WERI-Rb-1 (cell line): ENCODE data around the gene APOBEC3A.
A peak's percentile ranks its signal among the peaks of the same experiment; 100 is the strongest.
"Not testable (repeated sequence)": the region's sequence is repeated elsewhere in the genome, so short reads cannot be mapped to it uniquely, and the experiment has no call there.

Experiments
- DNase-seq: peaks from one replicate; pipeline ENCODE4 v3.0.0-alpha.2; 2020
- H3K27ac ChIP-seq: fragments of 250-450 bp; sonication (Bioruptor Pico); 2 replicates; pipeline ENCODE4 v1.5.1; 2020; ENCODE audit warnings: mild to moderate bottlenecking, moderate library complexity
- H3K27me3 ChIP-seq: fragments of 250-450 bp; sonication (Bioruptor Pico); 2 replicates; pipeline ENCODE4 v1.5.1; 2021; ENCODE audit warnings: mild to moderate bottlenecking, low read depth, moderate library complexity; ENCODE audit not compliant: insufficient read depth, severe bottlenecking
- H3K36me3 ChIP-seq: fragments of 250-450 bp; sonication (Bioruptor Pico); 2 replicates; pipeline ENCODE4 v1.5.1; 2020; ENCODE audit warnings: mild to moderate bottlenecking, moderate library complexity
- H3K4me3 ChIP-seq: 2 replicates; pipeline ENCODE4 v1.5.1; 2011; ENCODE audit warnings: low read depth, mild to moderate bottlenecking, control low read depth, low read length
- H3K9me3 ChIP-seq: fragments of 250-450 bp; sonication (Bioruptor Pico); 2 replicates; pipeline ENCODE4 v1.5.1; 2021; ENCODE audit warnings: mild to moderate bottlenecking, moderate library complexity; ENCODE audit not compliant: severe bottlenecking
- TF ChIP-seq, protein P1 (sequence below): IDR thresholded peaks from 2 replicates; pipeline ENCODE4 v1.5.1; 2011; ENCODE audit warnings: low read depth, mild to moderate bottlenecking, control low read depth, inconsistent platforms, low read length

APOBEC3A gene

DNA sequence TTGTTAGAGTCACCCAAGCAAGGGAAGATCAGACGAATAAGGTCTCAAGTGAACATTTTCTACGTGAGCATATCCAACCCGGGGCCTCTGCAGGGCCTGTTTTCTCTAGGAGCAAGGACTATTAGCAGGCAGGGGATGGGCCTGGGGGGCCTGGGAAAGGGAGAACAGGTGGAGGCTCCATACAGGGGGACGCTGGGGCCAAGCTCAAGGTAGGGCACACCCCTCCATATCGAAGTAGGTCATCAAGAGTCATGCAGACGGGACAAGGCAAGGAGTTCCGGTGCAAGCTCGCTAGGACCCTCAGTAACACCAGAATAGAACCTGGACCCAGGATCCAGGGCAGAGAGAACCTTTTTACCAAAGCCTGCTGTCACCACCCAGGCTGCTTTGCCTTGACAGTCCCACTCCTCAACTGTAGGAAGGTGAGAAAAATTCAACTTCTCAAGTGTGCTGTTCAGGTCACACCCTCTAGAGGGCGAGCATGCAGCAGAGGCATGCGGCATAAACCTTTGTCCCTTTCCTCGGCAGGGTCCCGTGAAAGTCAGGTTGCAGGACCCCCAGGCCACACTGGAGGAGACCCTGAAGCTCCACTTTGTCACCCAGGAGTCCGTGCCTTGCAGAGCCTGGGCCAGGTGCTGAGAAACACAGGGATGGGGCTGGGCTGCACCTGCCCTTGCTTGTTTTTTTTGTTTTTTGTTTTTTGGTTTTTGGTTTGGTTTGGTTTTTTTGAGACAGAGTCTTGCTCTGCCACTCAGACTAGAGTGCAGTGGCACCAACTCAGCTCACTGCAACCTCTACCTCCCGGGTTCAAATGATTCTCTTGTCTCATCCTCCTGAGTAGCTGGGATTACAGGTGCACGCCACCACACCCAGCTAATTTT, 16.1 kb downstream of the APOBEC3A start:
- DNase-seq, result peak; percentile 37
- TF ChIP-seq, protein P1, sequence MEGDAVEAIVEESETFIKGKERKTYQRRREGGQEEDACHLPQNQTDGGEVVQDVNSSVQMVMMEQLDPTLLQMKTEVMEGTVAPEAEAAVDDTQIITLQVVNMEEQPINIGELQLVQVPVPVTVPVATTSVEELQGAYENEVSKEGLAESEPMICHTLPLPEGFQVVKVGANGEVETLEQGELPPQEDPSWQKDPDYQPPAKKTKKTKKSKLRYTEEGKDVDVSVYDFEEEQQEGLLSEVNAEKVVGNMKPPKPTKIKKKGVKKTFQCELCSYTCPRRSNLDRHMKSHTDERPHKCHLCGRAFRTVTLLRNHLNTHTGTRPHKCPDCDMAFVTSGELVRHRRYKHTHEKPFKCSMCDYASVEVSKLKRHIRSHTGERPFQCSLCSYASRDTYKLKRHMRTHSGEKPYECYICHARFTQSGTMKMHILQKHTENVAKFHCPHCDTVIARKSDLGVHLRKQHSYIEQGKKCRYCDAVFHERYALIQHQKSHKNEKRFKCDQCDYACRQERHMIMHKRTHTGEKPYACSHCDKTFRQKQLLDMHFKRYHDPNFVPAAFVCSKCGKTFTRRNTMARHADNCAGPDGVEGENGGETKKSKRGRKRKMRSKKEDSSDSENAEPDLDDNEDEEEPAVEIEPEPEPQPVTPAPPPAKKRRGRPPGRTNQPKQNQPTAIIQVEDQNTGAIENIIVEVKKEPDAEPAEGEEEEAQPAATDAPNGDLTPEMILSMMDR, result peak; percentile 77

DNA sequence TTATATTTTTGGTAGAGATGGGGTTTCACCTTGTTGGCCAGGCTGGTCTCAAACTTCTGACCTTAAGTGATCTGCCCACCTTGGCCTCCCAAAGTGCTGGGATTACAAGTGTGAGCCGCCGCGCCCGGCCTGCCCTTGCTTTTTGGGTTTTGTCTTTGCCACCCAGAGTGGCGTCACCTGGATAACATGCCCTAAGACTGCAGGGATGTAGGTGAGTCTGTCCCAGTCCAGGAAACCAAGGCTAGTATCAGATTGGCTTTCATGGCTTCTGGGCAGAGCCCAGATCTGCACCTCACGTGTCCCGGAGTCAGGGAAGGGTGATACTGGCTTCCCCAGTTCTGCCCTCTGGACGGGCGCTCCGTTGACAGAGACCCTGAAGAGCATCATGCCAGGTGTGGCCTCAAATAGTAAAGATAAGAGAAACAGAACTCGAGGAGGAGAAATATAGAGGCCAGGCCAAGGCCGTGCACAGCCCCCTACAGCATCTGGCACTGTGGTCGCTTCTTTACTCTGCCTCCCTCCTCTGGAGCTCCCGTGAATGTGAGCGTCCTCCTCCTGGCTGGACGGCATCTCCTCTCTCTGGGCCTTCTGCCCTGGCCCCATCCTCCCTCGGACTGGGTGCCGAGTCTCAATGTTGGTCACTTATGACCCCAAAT, 16.9 kb downstream of the APOBEC3A start:
- H3K4me3 ChIP-seq, result no peak overlapping the region
- no peaks in the 10 kb centered on the region for H3K9me3 ChIP-seq
- no peaks in the 10 kb centered on the region for H3K27me3 ChIP-seq
- DNase-seq, result no peak
- no peak overlapping the region for H3K27ac ChIP-seq
- TF ChIP-seq, protein P1, result no peak
- no peaks in the 10 kb centered on the region for H3K36me3 ChIP-seq

More for the DNA sequence above, 16.1 kb downstream of the APOBEC3A start:
- Histone ChIP-seq H3K36me3 (no peaks in the 10 kb centered on the region), H3K27ac (no peak overlapping the region), H3K4me3 (no peak overlapping the region), H3K9me3 (no peaks in the 10 kb centered on the region), H3K27me3 (no peaks in the 10 kb centered on the region)

DNA sequence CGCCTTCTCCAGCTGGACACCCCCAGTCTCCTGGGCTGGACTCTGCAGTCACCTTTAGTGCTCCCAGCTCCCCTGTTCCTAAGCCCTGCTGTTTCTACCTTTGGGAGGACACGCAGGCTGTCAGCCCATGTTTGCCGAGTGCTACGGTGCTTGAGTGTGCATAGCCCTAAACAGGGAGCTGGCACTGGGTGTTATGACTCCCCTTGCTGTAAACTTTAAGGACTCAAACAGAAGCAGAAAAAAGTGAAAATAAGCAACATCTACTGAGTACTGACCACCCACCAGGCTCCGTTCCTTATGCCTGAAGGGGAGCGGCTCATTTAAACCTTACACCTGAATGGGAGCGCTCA, 17.4 kb downstream of the APOBEC3A start:
- TF ChIP-seq, protein P1, result no peak
- Histone ChIP-seq H3K4me3 (no peak overlapping the region), H3K27ac (no peak overlapping the region), H3K27me3 (no peaks in the 10 kb centered on the region), H3K9me3 (no peaks in the 10 kb centered on the region), H3K36me3 (no peaks in the 10 kb centered on the region)
- DNase-seq, result no peak

DNA sequence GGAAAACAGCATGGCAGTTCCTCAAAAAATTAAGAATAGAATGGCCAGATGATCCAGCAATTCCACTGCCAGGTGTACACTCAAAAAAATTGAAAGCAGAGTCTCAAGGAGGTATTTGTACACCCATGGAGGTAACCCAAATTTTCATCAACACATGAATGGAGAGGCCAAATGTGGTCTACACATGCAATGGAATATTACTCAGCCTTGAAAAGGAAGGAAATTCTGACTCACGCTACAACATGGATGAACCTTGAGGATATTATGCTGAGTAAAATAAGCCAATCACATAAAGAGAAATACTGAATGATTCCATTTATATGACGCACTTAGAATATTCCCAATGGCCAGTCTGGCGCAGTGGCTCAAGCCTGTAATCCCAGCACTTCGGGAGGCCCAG, 19.9 kb downstream of the APOBEC3A start:
- not testable (repeated sequence) for H3K4me3 ChIP-seq, H3K27ac ChIP-seq, DNase-seq, H3K9me3 ChIP-seq, H3K27me3 ChIP-seq, H3K36me3 ChIP-seq

DNA sequence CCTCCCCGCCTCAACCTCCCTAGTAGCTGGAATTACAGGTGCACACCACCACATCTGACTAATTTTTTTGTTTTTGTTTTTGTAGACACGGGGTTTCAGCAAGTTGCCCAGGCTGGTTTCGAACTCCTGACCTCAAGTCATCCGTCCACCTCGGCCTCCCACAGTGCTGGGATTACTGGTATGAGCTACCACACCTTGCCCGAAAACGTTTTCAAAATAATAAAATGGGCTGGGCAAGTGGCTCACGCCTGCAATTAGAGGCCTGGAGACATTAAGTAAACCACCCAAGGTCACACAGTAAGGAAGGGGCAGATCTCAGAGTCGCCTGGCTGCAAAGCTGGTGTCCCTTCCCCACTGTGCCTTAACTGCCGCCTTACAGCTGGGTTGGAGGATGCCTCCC, 23.2 kb downstream of the APOBEC3A start:
- not testable (repeated sequence) for H3K9me3 ChIP-seq, H3K4me3 ChIP-seq, H3K27me3 ChIP-seq, DNase-seq, H3K27ac ChIP-seq, H3K36me3 ChIP-seq

DNA sequence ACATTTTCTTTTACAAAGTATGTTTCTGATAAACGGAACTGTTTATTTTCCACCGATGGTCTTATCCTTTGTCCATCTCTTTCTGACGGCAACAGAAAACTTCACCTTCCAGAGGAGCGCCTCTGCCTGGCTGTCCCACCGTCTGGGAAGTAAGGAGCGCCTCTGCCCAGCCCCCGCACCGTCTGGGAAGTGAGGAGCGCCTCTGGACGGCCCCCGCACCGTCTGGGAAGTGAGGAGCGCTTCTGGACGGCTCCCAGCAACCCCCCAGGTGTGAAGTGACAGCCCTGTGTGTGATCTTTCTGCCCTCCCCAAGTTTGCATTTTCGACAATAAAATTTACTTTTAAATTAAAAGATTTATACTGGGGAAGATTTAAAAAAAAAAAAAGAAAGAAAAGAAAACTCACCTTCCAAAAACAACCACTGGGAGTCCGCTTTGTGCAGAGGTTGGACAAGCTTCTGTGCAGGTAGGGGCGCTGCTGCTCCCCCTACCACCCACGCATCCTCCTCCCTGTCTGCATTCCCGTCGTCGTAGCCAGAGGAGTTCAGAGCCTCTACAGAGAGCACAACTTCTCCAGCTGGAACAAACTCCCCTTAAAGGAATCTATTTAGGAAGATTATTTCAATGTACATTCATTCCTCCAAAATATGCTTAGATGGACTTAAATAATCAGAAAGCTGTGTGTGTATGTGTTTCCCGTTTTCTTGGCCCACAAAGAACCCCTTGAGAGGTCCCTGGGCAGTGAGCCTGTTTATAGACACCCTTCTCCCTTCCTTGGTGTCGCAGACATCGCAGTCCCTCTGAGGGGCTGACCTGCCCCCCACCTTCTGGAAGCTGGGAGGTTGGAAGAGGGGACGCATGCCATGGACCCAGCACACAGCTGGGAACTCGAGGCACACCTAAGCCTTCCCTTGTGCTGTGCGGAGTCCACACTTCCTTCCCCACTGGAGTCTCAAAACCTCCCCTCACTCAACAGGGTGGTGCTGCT, 23.9 kb downstream of the APOBEC3A start:
- Histone ChIP-seq H3K27me3 (no peaks in the 10 kb centered on the region), H3K27ac (no peak overlapping the region), H3K9me3 (no peaks in the 10 kb centered on the region), H3K4me3 (no peak overlapping the region), H3K36me3 (no peaks in the 10 kb centered on the region)
- no peak for DNase-seq
- TF ChIP-seq, protein P1, result peak; percentile 27; the same call in 1 of the 2 replicates
